DND-41 (cell line): ENCODE data around the gene MAPK12.

Source experiments
- CTCF ChIP-seq: IDR thresholded peaks from 2 replicates; pipeline ENCODE4 v1.5.1; 2012; ENCODE audit warnings: borderline replicate concordance, low read length, moderate library complexity, mild to moderate bottlenecking; ENCODE audit not compliant: poor library complexity, severe bottlenecking; ENCODE audit errors: extremely low read depth
- EZH2 ChIP-seq: IDR thresholded peaks from 3 replicates; pipeline ENCODE4 v1.6.1; 2012; ENCODE audit warnings: borderline replicate concordance, low read depth, mild to moderate bottlenecking, moderate library complexity, low read length, inconsistent platforms; ENCODE audit not compliant: severe bottlenecking

GRCh38 chr22:50216684-50217520 is 44.6 kb downstream of the MAPK12 start:
- TF ChIP-seq CTCF (no peak), EZH2 (no peak)
